ENCODE results near the gene HSPA2. TPM values are rescaled to one million over a fixed set of nuclear protein-coding genes. Genes with fewer than 3 reads are reported as not detected.

The HSPA2 gene
- polyA plus RNA-seq, 1 donor (not counting 4 experiments of a cell fraction or from before 2014, with no cell fraction given) = 12.0 TPM

GRCh38 chr14:64496764-64497163 is 43.8 kb upstream of the HSPA2 start:
- Histone ChIP-seq H3K36me3 (ENCODE audit: control insufficient read depth in 2 of 2, extremely low read depth in 1 of 2, insufficient read depth in 2 of 2, low read length in 2 of 2) (peaks cover 0 to 4% of the 10 kb centered on the region in 2 experiments), H4K20me1 (ENCODE audit: control insufficient read depth, extremely low read depth, insufficient read depth, low read length) (no peaks in the 10 kb centered on the region), H3K9ac (ENCODE audit: control insufficient read depth, extremely low read depth, insufficient read depth, low read length) (no peak overlapping the region), H3K27ac (ENCODE audit: control insufficient read depth, insufficient read depth, low read length) (no peak overlapping the region), H3K9me1 (ENCODE audit: control insufficient read depth, extremely low read depth, insufficient read depth, low read length) (no peaks in the 10 kb centered on the region), H3K27me3 (ENCODE audit: control insufficient read depth, extremely low read depth, insufficient read depth, low read length) (no peaks in the 10 kb centered on the region), H3K4me2 (ENCODE audit: control insufficient read depth, extremely low read depth, insufficient read depth, low read depth, low read length) (no peak overlapping the region), H2AFZ (ENCODE audit: control insufficient read depth, low read length) (no peak overlapping the region), H3K4me1 (ENCODE audit: control insufficient read depth, extremely low read depth, insufficient read depth, low read length) (peaks cover 7% of the 10 kb centered on the region), H3K4me3 (ENCODE audit: control insufficient read depth in 2 of 3, extremely low read depth in 1 of 3, insufficient read depth in 2 of 3, low read depth in 1 of 3, low read length in 3 of 3) (no peak overlapping the region), H3K79me2 (ENCODE audit: control insufficient read depth, insufficient read depth, low read length) (peaks cover 9% of the 10 kb centered on the region), H3K9me3 (ENCODE audit: control insufficient read depth, low read depth, low read length) (no peaks in the 10 kb centered on the region)
- DNase-seq (ENCODE audit: low read depth, low spot score) = no peak
- no peak for FAIRE-seq
- dilution Hi-C loops (cut with MboI; ENCODE audit: extremely low pct_ligation_motif_present, low sequenced_read_pairs) = no loop called here
- TF ChIP-seq CTCF (optimal IDR thresholded peaks at IDR 0.05 in 1 of 3, IDR thresholded peaks at IDR 0.05 in 1 of 3, conservative IDR thresholded peaks at IDR 0.05 in 1 of 3; ENCODE audit: extremely low read depth in 1 of 3, insufficient read depth in 2 of 3, low read length in 3 of 3) = no peak
- no peak for TF ChIP-seq EZH2 (IDR thresholded peaks at IDR 0.05; ENCODE audit: low read length)

GRCh38 chr14:64500088-64500487 is 40.5 kb upstream of the HSPA2 start:
- H3K9ac ChIP-seq (ENCODE audit: control insufficient read depth, extremely low read depth, insufficient read depth, low read length) = no peak overlapping the region
- no peak overlapping the region for H2AFZ ChIP-seq (ENCODE audit: control insufficient read depth, low read length)
- no peak overlapping the region for H3K27ac ChIP-seq (ENCODE audit: control insufficient read depth, insufficient read depth, low read length)
- no peak overlapping the region for H3K4me2 ChIP-seq (ENCODE audit: control insufficient read depth, extremely low read depth, insufficient read depth, low read depth, low read length)
- no peaks in the 10 kb centered on the region for H3K9me3 ChIP-seq (ENCODE audit: control insufficient read depth, low read depth, low read length)
- TF ChIP-seq CTCF (optimal IDR thresholded peaks at IDR 0.05 in 1 of 3, IDR thresholded peaks at IDR 0.05 in 1 of 3, conservative IDR thresholded peaks at IDR 0.05 in 1 of 3; ENCODE audit: extremely low read depth in 1 of 3, insufficient read depth in 2 of 3, low read length in 3 of 3) (no peak), EZH2 (IDR thresholded peaks at IDR 0.05; ENCODE audit: low read length) (no peak)
- H3K79me2 ChIP-seq (ENCODE audit: control insufficient read depth, insufficient read depth, low read length) = peaks cover 18% of the 10 kb centered on the region
- H4K20me1 ChIP-seq (ENCODE audit: control insufficient read depth, extremely low read depth, insufficient read depth, low read length) = no peaks in the 10 kb centered on the region
- H3K27me3 ChIP-seq (ENCODE audit: control insufficient read depth, extremely low read depth, insufficient read depth, low read length) = no peaks in the 10 kb centered on the region
- H3K36me3 ChIP-seq (ENCODE audit: control insufficient read depth in 2 of 2, extremely low read depth in 1 of 2, insufficient read depth in 2 of 2, low read length in 2 of 2) = peaks cover 4% of the 10 kb centered on the region in 2 experiments
- H3K4me1 ChIP-seq (ENCODE audit: control insufficient read depth, extremely low read depth, insufficient read depth, low read length) = peaks cover 16% of the 10 kb centered on the region
- no peak overlapping the region for H3K4me3 ChIP-seq (ENCODE audit: control insufficient read depth in 2 of 3, extremely low read depth in 1 of 3, insufficient read depth in 2 of 3, low read depth in 1 of 3, low read length in 3 of 3)
- DNase-seq (ENCODE audit: low read depth, low spot score) = no peak
- dilution Hi-C loops (cut with MboI; ENCODE audit: extremely low pct_ligation_motif_present, low sequenced_read_pairs) = no loop called here
- H3K9me1 ChIP-seq (ENCODE audit: control insufficient read depth, extremely low read depth, insufficient read depth, low read length) = no peaks in the 10 kb centered on the region
- no peak for FAIRE-seq
